HepG2 (cell line): ENCODE measurements around the gene ZNF155. TPM values are rescaled to one million over a fixed set of nuclear protein-coding genes. Genes with fewer than 3 reads are reported as not detected.

Source experiments
- E2F1 ChIP-seq: sonication (generic); formaldehyde crosslinking; IDR thresholded peaks from 2 replicates; pipeline ENCODE4 v1.5.0; 2020; ENCODE audit warnings: missing genetic modification reagents
- GATA4 ChIP-seq: sonication (generic); IDR thresholded peaks from 2 replicates; pipeline ENCODE4 v1.6.1; 2016; ENCODE audit warnings: antibody characterized with exemption, low read depth, borderline replicate concordance
- KLF6 ChIP-seq: IDR thresholded peaks from 2 replicates; pipeline ENCODE4 v1.8.0; 2016; ENCODE audit warnings: missing biosample characterization, missing genetic modification reagents
- MAX ChIP-seq: IDR thresholded peaks from 2 replicates; pipeline ENCODE4 v1.6.1; 2012; ENCODE audit warnings: inconsistent platforms
- MEIS1 ChIP-seq: sonication (generic); formaldehyde crosslinking; IDR thresholded peaks from 2 replicates; pipeline ENCODE4 v1.9.0; 2021; ENCODE audit warnings: mild to moderate bottlenecking, missing genetic modification reagents, moderate library complexity, borderline replicate concordance
- NAIF1 ChIP-seq: sonication (generic); formaldehyde crosslinking; IDR thresholded peaks from 2 replicates; pipeline ENCODE4 v1.5.0; 2020; ENCODE audit warnings: mild to moderate bottlenecking, missing genetic modification reagents, borderline replicate concordance
- PRDM10 ChIP-seq: sonication (generic); formaldehyde crosslinking; IDR thresholded peaks from 2 replicates; pipeline ENCODE4 v1.4.0; 2020; ENCODE audit warnings: low read depth, missing genetic modification reagents
- PRDM4 ChIP-seq: sonication (generic); formaldehyde crosslinking; IDR thresholded peaks from 2 replicates; pipeline ENCODE4 v1.9.0; 2021; ENCODE audit warnings: missing genetic modification reagents, borderline replicate concordance
- SNAPC2 ChIP-seq: sonication (generic); formaldehyde crosslinking; IDR thresholded peaks from 2 replicates; pipeline ENCODE4 v1.8.1; 2022; ENCODE audit warnings: mild to moderate bottlenecking, missing genetic modification reagents
- TEAD3 ChIP-seq: optimal IDR thresholded peaks from 2 replicates; pipeline ENCODE3; 2016; ENCODE audit warnings: borderline replicate concordance
- ZBTB26 ChIP-seq: IDR thresholded peaks from 2 replicates; pipeline ENCODE4 v1.6.1; 2016; ENCODE audit warnings: missing compliant biosample characterization, missing genetic modification reagents, borderline replicate concordance
- ZNF350 ChIP-seq: sonication (generic); formaldehyde crosslinking; IDR thresholded peaks from 2 replicates; pipeline ENCODE4 v1.4.0; 2020; ENCODE audit warnings: mild to moderate bottlenecking, low read depth, missing genetic modification reagents, borderline replicate concordance
- ZNF446 ChIP-seq: sonication (generic); formaldehyde crosslinking; IDR thresholded peaks from 2 replicates; pipeline ENCODE4 v1.5.0; 2020; ENCODE audit warnings: mild to moderate bottlenecking, missing genetic modification reagents
- ZNF574 ChIP-seq: sonication (generic); formaldehyde crosslinking; IDR thresholded peaks from 2 replicates; pipeline ENCODE4 v1.4.0; 2020; ENCODE audit warnings: missing genetic modification reagents
- ZNF772 ChIP-seq: sonication (generic); formaldehyde crosslinking; IDR thresholded peaks from 2 replicates; pipeline ENCODE4 v1.5.0; 2020; ENCODE audit warnings: mild to moderate bottlenecking, missing genetic modification reagents
- ZSCAN9 ChIP-seq: IDR thresholded peaks from 2 replicates; pipeline ENCODE4 v1.6.1; 2016; ENCODE audit warnings: borderline replicate concordance
- polyA plus RNA-seq, 8 experiments: library from polyadenylated mRNA; depleted of rRNA in 3 of 8; stranded (reverse) in 7 of 8; unstranded in 1 of 8; fragments of >200 nt; fragmentation: Illumina TruSeq in 4 of 8; extraction: Trizol in 4 of 8; gene quantifications; 2 replicates each; pipeline versions ENCODE4 v1.2.1 to v1.2.3, GENCODE V29; 2011 to 2016; ENCODE audit warnings: low read depth in 4 of 8, missing spikeins in 1 of 8, mixed read lengths in 1 of 8; ENCODE audit not compliant: insufficient read depth in 1 of 8
- total RNA-seq, 5 experiments: library from RNA; depleted of rRNA; stranded (reverse); fragments of >200 nt; fragmentation: Illumina TruSeq; extraction: Trizol; gene quantifications; 2 replicates each; pipeline ENCODE4 v1.2.3, GENCODE V29; 2016; ENCODE audit warnings: low read depth in 1 of 5

Gene ZNF155
- total and polyA plus RNA-seq, 2 of the 13 experiments (the other 11 are each of a cell fraction or from before 2014, with no cell fraction given): 2.5 to 3.6 TPM

- TF ChIP-seq ZNF350 (CRISPR knock-in tag): peak; percentile 74
- no peak for TF ChIP-seq ZBTB26 (CRISPR knock-in tag)
- TF ChIP-seq ZNF574: peak; percentile 96
- peak; percentile 52 for TF ChIP-seq MAX
- peak; percentile 58 for TF ChIP-seq E2F1 (CRISPR knock-in tag)
- no peak; the same call in 1 of the 2 replicates for TF ChIP-seq ZSCAN9 (CRISPR knock-in tag)
- no peak for TF ChIP-seq PRDM4 (CRISPR knock-in tag)
- peak; percentile 74 for TF ChIP-seq TEAD3 (CRISPR knock-in tag)
- TF ChIP-seq NAIF1 (CRISPR knock-in tag): 0 out of 2 replicates have a peak, but pooled peaks have one; percentile 55
- 0 out of 2 replicates have a peak, but pooled peaks have one; percentile 17 for TF ChIP-seq GATA4
- no peak for TF ChIP-seq ZNF446
- no peak for TF ChIP-seq ZNF772 (CRISPR knock-in tag)
- no peak for TF ChIP-seq KLF6
- peak; percentile 77 for TF ChIP-seq MEIS1 (CRISPR knock-in tag)
- TF ChIP-seq SNAPC2: no peak
- peak; percentile 76 for TF ChIP-seq PRDM10 (CRISPR knock-in tag)
Measured at GRCh38 chr19:44002566-44003460, 18.8 kb downstream of the ZNF155 start, which contains the start of gene ZNF230 (continued).
